HG02588 (cell line): ENCODE data around the gene ACACB.

Experiments used
- ATAC-seq: cut with Tn5 transposase; IDR thresholded peaks from one replicate; pipeline ENCODE4 v1.9.1; 2021; ENCODE audit warnings: mild to moderate bottlenecking, moderate library complexity; ENCODE audit not compliant: unreplicated experiment

ACACB gene

GRCh38 chr12:109292342-109292711 lies 175.9 kb downstream of the ACACB start:
- no peak for ATAC-seq

GRCh38 chr12:109293106-109293505 lies 176.7 kb downstream of the ACACB start:
- no peak for ATAC-seq

- no peak for ATAC-seq
These were observed 178.0 kb downstream of the ACACB start for GRCh38 chr12:109294286-109294796.

GRCh38 chr12:109295764-109296425 lies 179.5 kb downstream of the ACACB start:
- ATAC-seq, result no peak

- no peak for ATAC-seq
These were observed 180.0 kb downstream of the ACACB start for GRCh38 chr12:109296431-109296830.

GRCh38 chr12:109299849-109300248 lies 183.5 kb downstream of the ACACB start:
- ATAC-seq, result no peak

GRCh38 chr12:109301643-109302168 lies 185.3 kb downstream of the ACACB start:
- no peak for ATAC-seq

GRCh38 chr12:109302358-109302757 lies 186.0 kb downstream of the ACACB start:
- no peak for ATAC-seq

GRCh38 chr12:109302770-109303169 lies 186.4 kb downstream of the ACACB start:
- ATAC-seq, result no peak

GRCh38 chr12:109304485-109304884 lies 188.1 kb downstream of the ACACB start:
- ATAC-seq, result no peak

- ATAC-seq, result no peak
These were observed 189.2 kb downstream of the ACACB start for GRCh38 chr12:109305547-109305946.

- ATAC-seq, result no peak
These were observed 190.7 kb downstream of the ACACB start for GRCh38 chr12:109307051-109307450.

- no peak for ATAC-seq
These were observed 192.4 kb downstream of the ACACB start, which contains the start of gene FOXN4 for GRCh38 chr12:109308534-109309380. Gene FOXN4 (minus strand): TSS chr12:109309284. CDS start chr12:109308321, 963 bp downstream.

- ATAC-seq, result no peak
These were observed 193.2 kb downstream of the ACACB start for GRCh38 chr12:109309381-109310246.

- no peak for ATAC-seq
These were observed 194.1 kb downstream of the ACACB start for GRCh38 chr12:109310247-109311125.
